Measurements from ENCODE around the gene NDUFV2.

The NDUFV2 gene

GRCh38 chr18:9172506-9173127 is 70.1 kb downstream of the NDUFV2 start:
- no peaks in the 10 kb centered on the region for H4K20me1 ChIP-seq (ENCODE audit: insufficient read depth, low read length)

GRCh38 chr18:9173770-9174233 is 71.3 kb downstream of the NDUFV2 start:
- Histone ChIP-seq H3K4me1 (ENCODE audit: insufficient read depth, low read length, severe bottlenecking) (no peaks in the 10 kb centered on the region), H3K27me3 (ENCODE audit: insufficient read depth, low read length) (no peaks in the 10 kb centered on the region), H3K36me3 (ENCODE audit: insufficient read depth, low read length) (0 out of 2 replicates have a peak, but pooled peaks cover 3% of the 10 kb centered on the region), H3K27ac (ENCODE audit: low read depth, low read length, poor library complexity, severe bottlenecking) (no peak overlapping the region), H3K4me2 (ENCODE audit: low read length) (no peak overlapping the region), H3F3A (ENCODE audit: insufficient read depth, low read length) (no peaks in the 10 kb centered on the region), H3K4me3 (ENCODE audit: low read depth, low read length, poor library complexity, severe bottlenecking) (no peak overlapping the region), H4K20me1 (ENCODE audit: insufficient read depth, low read length) (no peaks in the 10 kb centered on the region), H3K79me2 (ENCODE audit: insufficient read depth, low read length) (peaks cover 64% of the 10 kb centered on the region), H3K9me3 (ENCODE audit: low read length) (0 out of 2 replicates have a peak, but pooled peaks cover 3% of the 10 kb centered on the region), H3K9ac (ENCODE audit: low read length) (no peak overlapping the region), H2AFZ (ENCODE audit: low read length) (no peak overlapping the region), H3K9me2 (ENCODE audit: low read depth, low read length) (no peaks in the 10 kb centered on the region)
- TF ChIP-seq CTCF (IDR thresholded peaks at IDR 0.05; ENCODE audit: low read length): no peak
- no peak for TF ChIP-seq EZH2 (IDR thresholded peaks at IDR 0.05; ENCODE audit: borderline replicate concordance, low read length)

More at GRCh38 chr18:9172506-9173127, 70.1 kb downstream of the NDUFV2 start:
- Histone ChIP-seq H3K27me3 (ENCODE audit: insufficient read depth, low read length) (no peaks in the 10 kb centered on the region), H3K9ac (ENCODE audit: low read length) (no peak overlapping the region), H3F3A (ENCODE audit: insufficient read depth, low read length) (no peaks in the 10 kb centered on the region), H3K4me3 (ENCODE audit: low read depth, low read length, poor library complexity, severe bottlenecking) (no peak overlapping the region), H3K9me3 (ENCODE audit: low read length) (0 out of 2 replicates have a peak, but pooled peaks cover 3% of the 10 kb centered on the region), H3K4me1 (ENCODE audit: insufficient read depth, low read length, severe bottlenecking) (no peaks in the 10 kb centered on the region), H3K4me2 (ENCODE audit: low read length) (no peak overlapping the region), H3K27ac (ENCODE audit: low read depth, low read length, poor library complexity, severe bottlenecking) (no peak overlapping the region), H2AFZ (ENCODE audit: low read length) (no peak overlapping the region), H3K36me3 (ENCODE audit: insufficient read depth, low read length) (0 out of 2 replicates have a peak, but pooled peaks cover 3% of the 10 kb centered on the region), H3K79me2 (ENCODE audit: insufficient read depth, low read length) (peaks cover 57% of the 10 kb centered on the region), H3K9me2 (ENCODE audit: low read depth, low read length) (no peaks in the 10 kb centered on the region)
- no peak for TF ChIP-seq EZH2 (IDR thresholded peaks at IDR 0.05; ENCODE audit: borderline replicate concordance, low read length)
- TF ChIP-seq CTCF (IDR thresholded peaks at IDR 0.05; ENCODE audit: low read length): no peak

GRCh38 chr18:9174302-9174701 is 71.8 kb downstream of the NDUFV2 start:
- 0 out of 2 replicates have a peak, but pooled peaks cover 3% of the 10 kb centered on the region for H3K9me3 ChIP-seq (ENCODE audit: low read length)
- no peak overlapping the region for H3K9ac ChIP-seq (ENCODE audit: low read length)
- H3K4me3 ChIP-seq (ENCODE audit: low read depth, low read length, poor library complexity, severe bottlenecking): no peak overlapping the region
- no peaks in the 10 kb centered on the region for H3K4me1 ChIP-seq (ENCODE audit: insufficient read depth, low read length, severe bottlenecking)
- no peaks in the 10 kb centered on the region for H3F3A ChIP-seq (ENCODE audit: insufficient read depth, low read length)
- no peak overlapping the region for H3K27ac ChIP-seq (ENCODE audit: low read depth, low read length, poor library complexity, severe bottlenecking)
- H2AFZ ChIP-seq (ENCODE audit: low read length): no peak overlapping the region
- H4K20me1 ChIP-seq (ENCODE audit: insufficient read depth, low read length): no peaks in the 10 kb centered on the region
- H3K9me2 ChIP-seq (ENCODE audit: low read depth, low read length): no peaks in the 10 kb centered on the region
- H3K4me2 ChIP-seq (ENCODE audit: low read length): no peak overlapping the region
- H3K36me3 ChIP-seq (ENCODE audit: insufficient read depth, low read length): peaks cover 3% of the 10 kb centered on the region; the same call in 1 of the 2 replicates
- peaks cover 69% of the 10 kb centered on the region for H3K79me2 ChIP-seq (ENCODE audit: insufficient read depth, low read length)
- H3K27me3 ChIP-seq (ENCODE audit: insufficient read depth, low read length): no peaks in the 10 kb centered on the region
- TF ChIP-seq CTCF (IDR thresholded peaks at IDR 0.05; ENCODE audit: low read length): no peak
- no peak for TF ChIP-seq EZH2 (IDR thresholded peaks at IDR 0.05; ENCODE audit: borderline replicate concordance, low read length)

All from OCI-LY1 (cell line).